Ovary (tissue), 3 donors: ENCODE measurements around the gene SF3A2.

ENCODE experiments used
- CTCF ChIP-seq, 3 donors: fragments of 450-650 bp in 2 of 3; fragments of 200-600 bp in 1 of 3; IDR thresholded peaks; one replicate each; pipeline versions ENCODE4 v1.5.1 to v1.8.0; 2016 to 2022; ENCODE audit warnings: antibody characterized with exemption in 3 of 3, mild to moderate bottlenecking in 1 of 3
- EP300 ChIP-seq: sonication (generic); formaldehyde crosslinking; IDR thresholded peaks from one replicate; pipeline ENCODE4 v1.6.1; 2017; ENCODE audit warnings: antibody characterized with exemption
- donor health status: DM: no; HTN: no; CAD: no.

GRCh38 chr19:2291185-2291751 is 54.6 kb downstream of the SF3A2 start:
- TF ChIP-seq CTCF (IDR thresholded peaks at IDR 0.05) (no peak), EP300 (no peak)
